Measurements from ENCODE around the gene FAM222A.

FAM222A gene

DNA sequence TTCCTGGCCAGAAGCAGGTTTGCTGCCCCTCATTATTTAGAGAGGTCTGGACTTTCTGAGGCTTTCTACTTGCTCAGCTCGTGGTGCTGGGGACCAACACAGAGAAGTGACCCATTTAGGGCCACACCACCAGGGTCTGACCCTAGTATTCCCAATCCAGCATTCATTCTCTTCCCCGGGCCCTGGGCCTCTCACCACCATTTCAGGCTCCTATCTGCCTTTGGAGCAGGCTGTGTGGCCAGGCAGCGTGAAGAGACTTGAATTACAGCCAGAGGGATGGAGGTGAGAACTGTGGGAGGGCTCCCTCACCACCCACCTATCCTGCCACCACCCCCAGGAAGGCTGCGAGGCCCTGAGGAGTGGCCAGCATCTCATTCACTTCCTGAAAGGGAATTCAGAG, 24.6 kb downstream of the FAM222A start:
- Histone ChIP-seq H3K4me2 (ENCODE audit: low read depth, low read length, poor library complexity, severe bottlenecking) (no peak overlapping the region), H3K79me2 (ENCODE audit: insufficient read depth, low read length) (no peaks in the 10 kb centered on the region), H2AFZ (ENCODE audit: low read depth, low read length, severe bottlenecking) (no peak overlapping the region), H3F3A (ENCODE audit: insufficient read depth) (no peaks in the 10 kb centered on the region), H3K27ac (ENCODE audit: low read depth, low read length) (no peak overlapping the region), H3K9me3 (ENCODE audit: insufficient read depth, low read length) (no peaks in the 10 kb centered on the region), H3K27me3 (ENCODE audit: low read length) (no peaks in the 10 kb centered on the region), H3K36me3 (ENCODE audit: low read length) (no peaks in the 10 kb centered on the region), H3K9me2 (replicated peaks; ENCODE audit: insufficient read depth, low read length) (no peaks in the 10 kb centered on the region), H3K4me3 (ENCODE audit: insufficient read depth, low read length, poor library complexity, severe bottlenecking) (no peak overlapping the region), H3K9ac (ENCODE audit: low read length) (no peak overlapping the region), H4K20me1 (ENCODE audit: low read depth, low read length) (no peaks in the 10 kb centered on the region)
- no peak for TF ChIP-seq EZH2phosphoT487 (conservative IDR thresholded peaks at IDR 0.05; ENCODE audit: low read length)
- TF ChIP-seq, protein P1, sequence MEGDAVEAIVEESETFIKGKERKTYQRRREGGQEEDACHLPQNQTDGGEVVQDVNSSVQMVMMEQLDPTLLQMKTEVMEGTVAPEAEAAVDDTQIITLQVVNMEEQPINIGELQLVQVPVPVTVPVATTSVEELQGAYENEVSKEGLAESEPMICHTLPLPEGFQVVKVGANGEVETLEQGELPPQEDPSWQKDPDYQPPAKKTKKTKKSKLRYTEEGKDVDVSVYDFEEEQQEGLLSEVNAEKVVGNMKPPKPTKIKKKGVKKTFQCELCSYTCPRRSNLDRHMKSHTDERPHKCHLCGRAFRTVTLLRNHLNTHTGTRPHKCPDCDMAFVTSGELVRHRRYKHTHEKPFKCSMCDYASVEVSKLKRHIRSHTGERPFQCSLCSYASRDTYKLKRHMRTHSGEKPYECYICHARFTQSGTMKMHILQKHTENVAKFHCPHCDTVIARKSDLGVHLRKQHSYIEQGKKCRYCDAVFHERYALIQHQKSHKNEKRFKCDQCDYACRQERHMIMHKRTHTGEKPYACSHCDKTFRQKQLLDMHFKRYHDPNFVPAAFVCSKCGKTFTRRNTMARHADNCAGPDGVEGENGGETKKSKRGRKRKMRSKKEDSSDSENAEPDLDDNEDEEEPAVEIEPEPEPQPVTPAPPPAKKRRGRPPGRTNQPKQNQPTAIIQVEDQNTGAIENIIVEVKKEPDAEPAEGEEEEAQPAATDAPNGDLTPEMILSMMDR (IDR thresholded peaks at IDR 0.05; ENCODE audit: insufficient read depth, low read length, poor library complexity, severe bottlenecking): no peak

DNA sequence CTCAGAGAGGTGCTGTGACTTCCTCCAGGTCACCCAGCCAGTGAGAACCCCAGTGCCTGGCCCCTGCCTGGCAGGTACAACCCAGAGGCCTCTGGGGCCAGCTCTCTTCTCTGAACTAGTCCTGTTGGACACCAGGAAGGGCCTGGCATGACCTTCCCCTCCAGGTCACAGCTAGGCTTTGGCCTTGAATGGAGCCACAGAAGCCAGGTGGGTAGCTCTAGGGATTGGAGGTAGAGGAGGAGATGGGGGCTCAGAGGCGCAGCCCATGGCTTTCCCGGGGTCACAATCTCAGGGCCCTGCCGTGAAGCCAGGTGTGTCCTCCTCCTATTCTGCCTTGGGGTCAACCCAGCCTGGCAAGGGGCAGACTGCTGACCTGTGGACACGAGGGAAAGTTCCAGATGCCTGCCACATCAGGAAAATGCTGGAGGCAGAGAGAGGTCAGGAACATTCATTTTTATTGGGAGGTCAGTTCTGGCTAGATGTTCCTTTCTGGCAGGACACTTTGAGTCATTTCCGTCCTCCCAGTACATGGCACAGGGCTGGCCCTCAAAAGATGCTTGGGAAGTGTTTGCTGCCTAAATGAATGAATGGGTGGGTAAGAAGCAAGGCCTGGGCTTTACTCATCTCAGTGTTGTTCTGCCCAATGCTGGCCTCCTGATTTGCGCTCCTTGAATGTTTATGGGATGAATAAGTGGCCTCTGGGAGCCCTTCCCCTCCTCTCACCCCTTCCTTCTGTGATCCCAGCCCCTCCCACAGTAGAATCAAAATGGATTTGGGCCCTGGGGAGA, 25.4 kb downstream of the FAM222A start:
- H3K79me2 ChIP-seq (ENCODE audit: insufficient read depth, low read length): no peaks in the 10 kb centered on the region
- H3K9me2 ChIP-seq (replicated peaks; ENCODE audit: insufficient read depth, low read length): no peaks in the 10 kb centered on the region
- H3K27ac ChIP-seq (ENCODE audit: low read depth, low read length): no peak overlapping the region
- H4K20me1 ChIP-seq (ENCODE audit: low read depth, low read length): no peaks in the 10 kb centered on the region
- H3K4me2 ChIP-seq (ENCODE audit: low read depth, low read length, poor library complexity, severe bottlenecking): no peak overlapping the region
- no peaks in the 10 kb centered on the region for H3K9me3 ChIP-seq (ENCODE audit: insufficient read depth, low read length)
- no peak overlapping the region for H2AFZ ChIP-seq (ENCODE audit: low read depth, low read length, severe bottlenecking)
- no peaks in the 10 kb centered on the region for H3K27me3 ChIP-seq (ENCODE audit: low read length)
- H3K36me3 ChIP-seq (ENCODE audit: low read length): no peaks in the 10 kb centered on the region
- H3F3A ChIP-seq (ENCODE audit: insufficient read depth): no peaks in the 10 kb centered on the region
- TF ChIP-seq, protein P1 (IDR thresholded peaks at IDR 0.05; ENCODE audit: insufficient read depth, low read length, poor library complexity, severe bottlenecking): no peak
- no peak for TF ChIP-seq EZH2phosphoT487 (conservative IDR thresholded peaks at IDR 0.05; ENCODE audit: low read length)
- H3K4me3 ChIP-seq (ENCODE audit: insufficient read depth, low read length, poor library complexity, severe bottlenecking): no peak overlapping the region
- H3K9ac ChIP-seq (ENCODE audit: low read length): no peak overlapping the region

DNA sequence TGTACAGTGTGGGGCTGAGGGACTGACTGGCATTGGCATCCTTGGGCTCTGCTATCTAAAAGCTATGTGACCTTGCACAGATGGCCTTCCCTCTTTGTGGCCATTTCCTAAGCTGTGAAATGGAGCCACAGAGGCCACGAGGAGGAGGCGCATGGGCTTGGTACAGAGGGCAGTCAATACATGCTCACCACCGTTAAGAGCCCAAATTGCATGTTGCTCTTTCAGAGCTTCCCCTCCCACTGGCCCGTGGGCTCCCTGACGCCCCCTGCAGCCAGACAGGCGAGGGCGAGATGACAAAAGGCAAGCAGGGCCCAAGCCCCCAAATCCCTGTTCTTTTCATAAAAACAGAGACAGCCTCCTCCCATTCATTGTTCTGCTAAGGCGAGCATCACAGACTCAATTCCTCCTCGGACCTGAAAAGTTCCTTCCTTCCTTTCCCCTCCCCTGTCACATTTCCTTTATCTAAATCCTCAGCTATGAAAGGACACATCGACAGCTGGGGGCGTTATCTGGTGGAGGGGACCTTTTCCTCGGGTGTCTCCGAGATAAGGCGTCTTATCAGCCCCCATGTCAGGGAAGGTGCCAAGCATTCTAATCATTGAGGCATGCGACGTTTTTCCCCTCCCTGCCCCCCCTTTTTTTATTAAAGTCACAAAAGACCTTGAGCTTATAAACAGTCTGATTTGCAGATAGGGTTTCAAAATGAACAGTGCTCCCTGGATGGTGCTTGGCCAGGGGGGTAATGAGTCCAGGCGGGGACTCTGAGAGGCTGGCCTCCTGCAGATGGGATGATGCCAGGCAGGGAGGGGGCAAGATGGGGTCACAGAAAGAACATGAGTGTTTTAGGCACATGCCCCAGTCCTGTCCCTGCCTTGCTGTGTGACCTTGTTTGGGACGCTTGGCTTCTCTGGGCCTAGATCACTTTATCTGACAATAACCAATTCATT, 26.4 kb downstream of the FAM222A start:
- no peaks in the 10 kb centered on the region for H3K79me2 ChIP-seq (ENCODE audit: insufficient read depth, low read length)
- H3F3A ChIP-seq (ENCODE audit: insufficient read depth): no peaks in the 10 kb centered on the region
- no peak overlapping the region for H3K4me2 ChIP-seq (ENCODE audit: low read depth, low read length, poor library complexity, severe bottlenecking)
- H2AFZ ChIP-seq (ENCODE audit: low read depth, low read length, severe bottlenecking): no peak overlapping the region
- TF ChIP-seq, protein P1 (IDR thresholded peaks at IDR 0.05; ENCODE audit: insufficient read depth, low read length, poor library complexity, severe bottlenecking): peak; percentile 30
- no peak for TF ChIP-seq EZH2phosphoT487 (conservative IDR thresholded peaks at IDR 0.05; ENCODE audit: low read length)
- H3K9me2 ChIP-seq (replicated peaks; ENCODE audit: insufficient read depth, low read length): no peaks in the 10 kb centered on the region
- H3K9me3 ChIP-seq (ENCODE audit: insufficient read depth, low read length): no peaks in the 10 kb centered on the region
- H3K9ac ChIP-seq (ENCODE audit: low read length): no peak overlapping the region
- no peak overlapping the region for H3K27ac ChIP-seq (ENCODE audit: low read depth, low read length)
- H3K36me3 ChIP-seq (ENCODE audit: low read length): no peaks in the 10 kb centered on the region
- no peaks in the 10 kb centered on the region for H4K20me1 ChIP-seq (ENCODE audit: low read depth, low read length)
- H3K27me3 ChIP-seq (ENCODE audit: low read length): no peaks in the 10 kb centered on the region
- no peak overlapping the region for H3K4me3 ChIP-seq (ENCODE audit: insufficient read depth, low read length, poor library complexity, severe bottlenecking)

Measured in SU-DHL-6 (cell line).